SK-N-SH treated with all-trans-retinoic acid at 6 μM for 48 hours (cell line): ENCODE data around the gene TXNRD2.

Experiments
- ATAC-seq: fragments of 200-7000 bp; cut with Tn5 transposase; 3 replicates; pipeline ENCODE4 v1.9.1; 2020; ENCODE audit warnings: mild to moderate bottlenecking, moderate library complexity
- ARNTL ChIP-seq: fragments of 450-650 bp; formaldehyde crosslinking; IDR thresholded peaks from 2 replicates; pipeline ENCODE4 v1.5.0; 2020; ENCODE audit warnings: low read depth, mild to moderate bottlenecking, moderate library complexity, borderline replicate concordance
- BACH2 ChIP-seq: fragments of 250-450 bp; sonication (Bioruptor Pico); IDR thresholded peaks from 2 replicates; pipeline ENCODE4 v1.9.0; 2021; ENCODE audit warnings: mild to moderate bottlenecking, borderline replicate concordance
- CSDC2 ChIP-seq: fragments of 250-450 bp; sonication (Bioruptor Pico); IDR thresholded peaks from 2 replicates; pipeline ENCODE4 v1.5.0; 2020; ENCODE audit warnings: mild to moderate bottlenecking, moderate library complexity
- ESRRG ChIP-seq: fragments of 250-450 bp; sonication (Bioruptor Pico); IDR thresholded peaks from 2 replicates; pipeline ENCODE4 v1.6.1; 2021; ENCODE audit warnings: mild to moderate bottlenecking
- ISL1 ChIP-seq: fragments of 250-450 bp; sonication (Bioruptor Pico); IDR thresholded peaks from 2 replicates; pipeline ENCODE4 v2.1.2; 2022; ENCODE audit warnings: mild to moderate bottlenecking, moderate library complexity
- OSR1 ChIP-seq: fragments of 250-450 bp; sonication (Bioruptor Pico); IDR thresholded peaks from 2 replicates; pipeline ENCODE4 v1.8.0; 2022; ENCODE audit warnings: moderate library complexity, mild to moderate bottlenecking, inconsistent platforms
- PPARA ChIP-seq: fragments of 250-450 bp; sonication (Bioruptor Pico); IDR thresholded peaks from 2 replicates; pipeline ENCODE4 v1.5.0; 2020; ENCODE audit warnings: mild to moderate bottlenecking, borderline replicate concordance
- RARB ChIP-seq: fragments of 250-450 bp; sonication (Bioruptor Pico); IDR thresholded peaks from 2 replicates; pipeline ENCODE4 v1.8.0; 2021; ENCODE audit warnings: mild to moderate bottlenecking, moderate library complexity
- SNAI2 ChIP-seq: fragments of 250-450 bp; sonication (Bioruptor Pico); IDR thresholded peaks from 2 replicates; pipeline ENCODE4 v1.5.0; 2020; ENCODE audit warnings: mild to moderate bottlenecking, moderate library complexity
- TCF4 ChIP-seq: fragments of 250-450 bp; sonication (Bioruptor Pico); IDR thresholded peaks from 2 replicates; pipeline ENCODE4 v1.8.0; 2021; ENCODE audit warnings: mild to moderate bottlenecking, moderate library complexity, borderline replicate concordance
- TOX ChIP-seq: fragments of 250-450 bp; sonication (Bioruptor Pico); IDR thresholded peaks from 2 replicates; pipeline ENCODE4 v1.8.0; 2021; ENCODE audit warnings: mild to moderate bottlenecking, moderate library complexity, borderline replicate concordance
- TSHZ2 ChIP-seq: fragments of 250-450 bp; sonication (Bioruptor Pico); IDR thresholded peaks from 2 replicates; pipeline ENCODE4 v1.5.0; 2020; ENCODE audit warnings: mild to moderate bottlenecking, moderate library complexity
- ZC3H10 ChIP-seq: fragments of 250-450 bp; sonication (Bioruptor Pico); IDR thresholded peaks from 2 replicates; pipeline ENCODE4 v1.5.1; 2021; ENCODE audit warnings: mild to moderate bottlenecking, moderate library complexity
- ZFP3 ChIP-seq: fragments of 250-450 bp; sonication (Bioruptor Pico); IDR thresholded peaks from 2 replicates; pipeline ENCODE4 v1.5.0; 2020; ENCODE audit warnings: mild to moderate bottlenecking, moderate library complexity
- ZNF565 ChIP-seq: fragments of 450-650 bp; formaldehyde crosslinking; conservative IDR thresholded peaks from 2 replicates; pipeline ENCODE4 v1.5.0; 2020; ENCODE audit warnings: low read depth, mild to moderate bottlenecking, moderate library complexity
- ZNF70 ChIP-seq: fragments of 450-650 bp; formaldehyde crosslinking; IDR thresholded peaks from 2 replicates; pipeline ENCODE4 v1.5.0; 2020; ENCODE audit warnings: mild to moderate bottlenecking, moderate library complexity
- ZNF8 ChIP-seq: fragments of 450-650 bp; formaldehyde crosslinking; IDR thresholded peaks from 2 replicates; pipeline ENCODE4 v1.5.0; 2020; ENCODE audit warnings: mild to moderate bottlenecking, moderate library complexity
- TF ChIP-seq, protein P1 (sequence below): fragments of 250-450 bp; sonication (Bioruptor Pico); IDR thresholded peaks from 2 replicates; pipeline ENCODE4 v1.5.1; 2020; ENCODE audit warnings: low read depth, mild to moderate bottlenecking, moderate library complexity
- TF ChIP-seq, protein P2 (sequence below): fragments of 250-450 bp; sonication (Bioruptor Pico); IDR thresholded peaks from 2 replicates; pipeline ENCODE4 v1.8.0; 2021; ENCODE audit warnings: low read depth, mild to moderate bottlenecking, moderate library complexity, borderline replicate concordance
- TF ChIP-seq, protein P3 (sequence below): fragments of 250-450 bp; sonication (Bioruptor Pico); IDR thresholded peaks from 2 replicates; pipeline ENCODE4 v1.8.0; 2020; ENCODE audit warnings: mild to moderate bottlenecking, moderate library complexity, borderline replicate concordance

The TXNRD2 gene

GRCh38 chr22:19870153-19871022 is 71.2 kb downstream of the TXNRD2 start:
- no peak for TF ChIP-seq SNAI2 (CRISPR knock-in tag)
- no peak for TF ChIP-seq ESRRG (CRISPR knock-in tag)
- no peak for TF ChIP-seq ZC3H10
- TF ChIP-seq CSDC2: no peak
- no peak for TF ChIP-seq PPARA
- TF ChIP-seq, protein P1, sequence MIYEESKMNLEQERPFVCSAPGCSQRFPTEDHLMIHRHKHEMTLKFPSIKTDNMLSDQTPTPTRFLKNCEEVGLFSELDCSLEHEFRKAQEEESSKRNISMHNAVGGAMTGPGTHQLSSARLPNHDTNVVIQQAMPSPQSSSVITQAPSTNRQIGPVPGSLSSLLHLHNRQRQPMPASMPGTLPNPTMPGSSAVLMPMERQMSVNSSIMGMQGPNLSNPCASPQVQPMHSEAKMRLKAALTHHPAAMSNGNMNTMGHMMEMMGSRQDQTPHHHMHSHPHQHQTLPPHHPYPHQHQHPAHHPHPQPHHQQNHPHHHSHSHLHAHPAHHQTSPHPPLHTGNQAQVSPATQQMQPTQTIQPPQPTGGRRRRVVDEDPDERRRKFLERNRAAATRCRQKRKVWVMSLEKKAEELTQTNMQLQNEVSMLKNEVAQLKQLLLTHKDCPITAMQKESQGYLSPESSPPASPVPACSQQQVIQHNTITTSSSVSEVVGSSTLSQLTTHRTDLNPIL (CRISPR knock-in tag): no peak
- no peak for TF ChIP-seq ZNF8
- TF ChIP-seq, protein P2, sequence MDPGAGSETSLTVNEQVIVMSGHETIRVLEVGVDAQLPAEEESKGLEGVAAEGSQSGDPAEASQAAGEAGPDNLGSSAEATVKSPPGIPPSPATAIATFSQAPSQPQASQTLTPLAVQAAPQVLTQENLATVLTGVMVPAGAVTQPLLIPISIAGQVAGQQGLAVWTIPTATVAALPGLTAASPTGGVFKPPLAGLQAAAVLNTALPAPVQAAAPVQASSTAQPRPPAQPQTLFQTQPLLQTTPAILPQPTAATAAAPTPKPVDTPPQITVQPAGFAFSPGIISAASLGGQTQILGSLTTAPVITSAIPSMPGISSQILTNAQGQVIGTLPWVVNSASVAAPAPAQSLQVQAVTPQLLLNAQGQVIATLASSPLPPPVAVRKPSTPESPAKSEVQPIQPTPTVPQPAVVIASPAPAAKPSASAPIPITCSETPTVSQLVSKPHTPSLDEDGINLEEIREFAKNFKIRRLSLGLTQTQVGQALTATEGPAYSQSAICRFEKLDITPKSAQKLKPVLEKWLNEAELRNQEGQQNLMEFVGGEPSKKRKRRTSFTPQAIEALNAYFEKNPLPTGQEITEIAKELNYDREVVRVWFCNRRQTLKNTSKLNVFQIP (CRISPR knock-in tag): no peak
- no peak for TF ChIP-seq TOX (CRISPR knock-in tag)
- no peak for TF ChIP-seq ISL1
- no peak for TF ChIP-seq ZFP3 (CRISPR knock-in tag)
- TF ChIP-seq OSR1 (CRISPR knock-in tag): no peak
- no peak for ATAC-seq

DNA sequence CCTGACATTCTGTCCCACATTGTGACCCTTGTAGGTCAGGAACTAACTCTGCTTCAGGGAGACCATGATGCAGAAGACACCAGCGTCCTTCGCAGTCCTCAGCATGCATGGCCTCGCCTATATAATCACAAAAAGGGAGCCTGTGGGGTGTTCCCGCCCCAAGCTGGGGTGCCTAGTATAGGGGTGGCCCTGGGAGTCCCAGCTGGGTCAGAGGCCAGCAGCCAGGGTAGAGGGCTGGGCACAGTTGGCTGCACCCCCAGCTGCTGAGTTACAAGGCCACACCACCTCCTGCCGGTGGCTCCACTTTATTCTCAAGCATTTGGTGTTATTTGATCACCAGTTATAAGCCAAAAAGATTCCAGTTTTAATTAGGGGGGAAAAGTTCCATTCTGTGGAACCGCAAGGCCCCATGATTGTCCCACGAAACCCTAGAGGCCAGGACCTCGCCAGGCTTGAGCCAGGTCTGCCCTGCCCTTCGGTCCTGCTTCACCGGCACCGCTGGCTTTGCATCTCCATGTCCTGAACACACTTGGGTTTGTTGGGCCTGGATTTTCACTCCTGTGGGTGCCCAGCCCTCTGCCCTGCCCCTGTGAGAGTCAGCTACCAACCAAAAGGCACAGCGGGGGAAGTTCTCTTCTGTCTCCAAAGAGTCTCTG is 72.0 kb downstream of the TXNRD2 start:
- TF ChIP-seq TSHZ2: no peak
- no peak for TF ChIP-seq BACH2 (CRISPR knock-in tag)
- TF ChIP-seq OSR1 (CRISPR knock-in tag): no peak
- TF ChIP-seq, protein P1 (CRISPR knock-in tag): no peak
- no peak for TF ChIP-seq ZNF565 (CRISPR knock-in tag)
- TF ChIP-seq SNAI2 (CRISPR knock-in tag): no peak
- no peak for TF ChIP-seq CSDC2
- no peak for TF ChIP-seq ZFP3 (CRISPR knock-in tag)
- TF ChIP-seq, all 23 proteins: peak for 0
- ATAC-seq: no peak

GRCh38 chr22:19868773-19869471 is 72.7 kb downstream of the TXNRD2 start:
- TF ChIP-seq ZNF8: no peak
- no peak for TF ChIP-seq ZFP3 (CRISPR knock-in tag)
- TF ChIP-seq TOX (CRISPR knock-in tag): no peak
- TF ChIP-seq CSDC2: no peak
- TF ChIP-seq ESRRG (CRISPR knock-in tag): no peak
- no peak for TF ChIP-seq TSHZ2
- TF ChIP-seq ZNF70 (CRISPR knock-in tag): no peak
- TF ChIP-seq SNAI2 (CRISPR knock-in tag): no peak
- TF ChIP-seq ZNF565 (CRISPR knock-in tag): no peak
- TF ChIP-seq RARB: no peak
- TF ChIP-seq OSR1 (CRISPR knock-in tag): no peak
- TF ChIP-seq ARNTL: no peak
- TF ChIP-seq, protein P3, sequence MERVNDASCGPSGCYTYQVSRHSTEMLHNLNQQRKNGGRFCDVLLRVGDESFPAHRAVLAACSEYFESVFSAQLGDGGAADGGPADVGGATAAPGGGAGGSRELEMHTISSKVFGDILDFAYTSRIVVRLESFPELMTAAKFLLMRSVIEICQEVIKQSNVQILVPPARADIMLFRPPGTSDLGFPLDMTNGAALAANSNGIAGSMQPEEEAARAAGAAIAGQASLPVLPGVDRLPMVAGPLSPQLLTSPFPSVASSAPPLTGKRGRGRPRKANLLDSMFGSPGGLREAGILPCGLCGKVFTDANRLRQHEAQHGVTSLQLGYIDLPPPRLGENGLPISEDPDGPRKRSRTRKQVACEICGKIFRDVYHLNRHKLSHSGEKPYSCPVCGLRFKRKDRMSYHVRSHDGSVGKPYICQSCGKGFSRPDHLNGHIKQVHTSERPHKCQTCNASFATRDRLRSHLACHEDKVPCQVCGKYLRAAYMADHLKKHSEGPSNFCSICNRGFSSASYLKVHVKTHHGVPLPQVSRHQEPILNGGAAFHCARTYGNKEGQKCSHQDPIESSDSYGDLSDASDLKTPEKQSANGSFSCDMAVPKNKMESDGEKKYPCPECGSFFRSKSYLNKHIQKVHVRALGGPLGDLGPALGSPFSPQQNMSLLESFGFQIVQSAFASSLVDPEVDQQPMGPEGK (CRISPR knock-in tag): no peak
- no peak for TF ChIP-seq TCF4 (CRISPR knock-in tag)
- no peak for TF ChIP-seq ZC3H10
- ATAC-seq: no peak
